M059J (cell line): ENCODE measurements around the gene KPNA5. TPM values are rescaled to one million over a fixed set of nuclear protein-coding genes. Genes with fewer than 3 reads are reported as not detected.
A peak's percentile ranks its signal among the peaks of the same experiment; 100 is the strongest.

ENCODE experiments used
- DNase-seq: peaks from one replicate; pipeline ENCODE4 v3.0.0-alpha.2; 2012; ENCODE audit warnings: low read depth
- total RNA-seq: library from RNA; depleted of rRNA; stranded (reverse); fragments of >200 nt; shearing (Covaris generic); gene quantifications from 2 replicates; pipeline ENCODE4 v1.2.3, GENCODE V29; 2014; rRNA removed

KPNA5 gene
- total RNA-seq, 1 experiment from 2014 or later: 2.9 TPM

DNA sequence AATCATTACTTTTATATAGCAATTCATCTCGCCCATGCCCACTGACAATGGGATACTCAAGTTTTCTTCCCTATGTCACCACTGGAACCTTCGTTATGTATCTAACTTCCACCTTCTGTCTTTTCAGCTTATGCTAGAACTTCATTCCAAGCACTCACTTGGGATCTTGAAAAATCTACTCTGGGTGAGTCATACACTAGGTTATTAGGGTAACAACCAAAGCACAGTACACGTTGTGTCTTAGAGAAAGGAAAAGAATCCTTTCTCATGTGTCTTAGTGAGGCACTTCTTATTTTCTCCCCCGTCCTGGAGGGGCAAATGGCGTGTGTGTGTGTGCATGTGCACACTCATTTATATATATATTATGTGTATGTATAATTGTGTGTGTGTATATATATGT lies 102.8 kb downstream of the KPNA5 start:
- DNase-seq: peak; percentile 2

Other genes starting within 250 kb of the KPNA5 start
- 6.3 and 6.9 TPM in 2 replicates for gene CALHM6, start 219.8 kb upstream of the KPNA5 start, total RNA-seq
- 1.3 and 1.6 TPM in 2 replicates for gene CALHM5, start 169.6 kb upstream of the KPNA5 start, total RNA-seq
- gene TRAPPC3L, start 135.5 kb upstream of the KPNA5 start, total RNA-seq: 0.27 TPM in 1 of 2 replicates, not detected in the other
- not detected in 2 replicates for gene CALHM4, start 127.5 kb upstream of the KPNA5 start, total RNA-seq
- 24.2 and 27.0 TPM in 2 replicates for gene RWDD1, start 109.7 kb upstream of the KPNA5 start, total RNA-seq
- gene RSPH4A, start 64.7 kb upstream of the KPNA5 start, total RNA-seq: 0.10 TPM in 1 of 2 replicates, not detected in the other
- 5.4 and 8.9 TPM in 2 replicates for gene ZUP1, start 12.4 kb upstream of the KPNA5 start, total RNA-seq
- gene FAM162B, start 84.5 kb downstream of the KPNA5 start, total RNA-seq: not detected in 2 replicates
- gene GPRC6A, start 147.9 kb downstream of the KPNA5 start, total RNA-seq: not detected in 2 replicates
- gene RFX6, start 196.0 kb downstream of the KPNA5 start, total RNA-seq: not detected in 2 replicates